Left lung (tissue), 10 donors: ENCODE results near the gene IL36RN. TPM values are rescaled to one million over a fixed set of nuclear protein-coding genes. Genes with fewer than 3 reads are reported as not detected.

Source experiments
- ATAC-seq: fragments of 200-7000 bp; cut with Tn5 transposase; one replicate; pipeline ENCODE4 v1.9.1; 2020; ENCODE audit warnings: moderate library complexity
- DNase-seq, 4 donors: peaks; one replicate each; pipeline ENCODE4 v3.0.0-alpha.2; 2013 to 2020
- H3K27ac ChIP-seq, 2 donors: fragments of 200-600 bp; sonication (generic) in 1 of 2; one replicate each; pipeline versions ENCODE4 v1.5.0 to v1.8.0; 2020 to 2021
- H3K27me3 ChIP-seq, 2 donors: fragments of 200-600 bp; sonication (generic) in 1 of 2; one replicate each; pipeline versions ENCODE4 v1.5.0 to v1.8.0; 2020 to 2021
- H3K36me3 ChIP-seq, 2 donors: fragments of 200-600 bp; sonication (generic) in 1 of 2; one replicate each; pipeline versions ENCODE4 v1.5.0 to v1.8.0; 2020 to 2021
- H3K4me1 ChIP-seq, 2 donors: fragments of 200-600 bp; one replicate each; pipeline ENCODE4 v1.8.0; 2021
- H3K4me3 ChIP-seq, 2 donors: fragments of 200-600 bp; sonication (generic) in 1 of 2; one replicate each; pipeline versions ENCODE4 v1.5.0 to v1.8.0; 2020 to 2021; ENCODE audit warnings: mild to moderate bottlenecking in 1 of 2
- H3K9me3 ChIP-seq, 2 donors: fragments of 200-600 bp; sonication (generic) in 1 of 2; one replicate each; pipeline versions ENCODE4 v1.5.0 to v1.8.0; 2020 to 2021
- intact Hi-C, 2 donors: fragments of 100-400 bp; cut with DNase I; formaldehyde crosslinking; loops; one replicate each; pipeline versions ENCODE4 v1.11.2 to v1.14.2; 2022
- polyA plus RNA-seq, 6 donors: library from polyadenylated mRNA; unstranded; fragments of 120-200 nt; gene quantifications; one replicate each; pipeline ENCODE4 v1.2.1, GENCODE V29; 2013; ENCODE audit not compliant: insufficient read length in 6 of 6
- total RNA-seq, 2 donors: library from RNA; stranded (reverse); fragmentation: NEBNext Ultra II Directional; extraction: Animal tissue kit (Norgen Biotek cat#: 25700); gene quantifications; one replicate each; pipeline ENCODE4 v1.2.1, GENCODE V29; 2021
- TF ChIP-seq, protein P1 (sequence below), 2 donors: fragments of 200-600 bp; sonication (generic) in 1 of 2; IDR thresholded peaks; one replicate each; pipeline versions ENCODE4 v1.5.0 to v1.8.0; 2021; ENCODE audit warnings: antibody characterized with exemption in 2 of 2
- donor health status: DM: no; HTN: yes; CAD: no.
- donor health status: DM: no; HTN: no; CAD: no.

Gene IL36RN
- total and polyA plus RNA-seq, 8 donors, result 0.04 to 0.14 (median 0.10) TPM; not detected in 5

DNA sequence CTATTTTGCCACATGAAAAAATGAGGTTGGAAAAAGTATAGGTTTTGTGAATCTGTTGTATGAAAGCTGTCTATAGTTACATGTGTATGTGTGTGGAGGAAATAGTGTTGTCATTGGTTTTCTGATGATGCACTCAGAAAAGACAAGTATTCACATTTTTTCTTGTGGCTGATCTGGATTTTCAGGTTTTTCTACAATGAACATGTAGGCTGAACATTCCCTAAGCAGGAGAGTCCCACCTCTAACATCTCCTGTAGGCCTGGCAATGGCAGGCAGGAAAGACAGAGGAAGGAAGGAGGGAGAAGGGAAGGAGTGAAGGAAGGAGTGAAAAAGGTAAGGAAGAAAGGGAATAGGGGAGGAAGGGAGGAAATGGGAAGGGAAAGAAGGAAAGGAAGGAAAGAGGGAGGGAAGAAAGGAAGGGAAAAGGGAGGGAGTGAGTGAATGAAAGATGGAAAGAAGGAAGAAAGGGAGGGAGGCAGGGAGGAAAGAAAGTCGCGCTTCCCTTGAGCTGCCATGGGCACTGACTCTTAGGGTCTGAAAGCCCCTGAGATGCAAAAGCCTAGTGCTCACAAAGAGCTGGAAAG lies 495 bp upstream of the IL36RN start:
- Histone ChIP-seq H3K27ac (no peak overlapping the region), H3K4me3 (no peak overlapping the region), H3K27me3 (peaks cover 0 to 7% of the 10 kb centered on the region in 2 donors), H3K9me3 (peaks cover 0 to 11% of the 10 kb centered on the region in 2 donors), H3K36me3 (no peaks in the 10 kb centered on the region), H3K4me1 (no peaks in the 10 kb centered on the region)
- no peak for DNase-seq
- intact Hi-C loops, result no loop called here
- no peak for ATAC-seq
- TF ChIP-seq, protein P1, sequence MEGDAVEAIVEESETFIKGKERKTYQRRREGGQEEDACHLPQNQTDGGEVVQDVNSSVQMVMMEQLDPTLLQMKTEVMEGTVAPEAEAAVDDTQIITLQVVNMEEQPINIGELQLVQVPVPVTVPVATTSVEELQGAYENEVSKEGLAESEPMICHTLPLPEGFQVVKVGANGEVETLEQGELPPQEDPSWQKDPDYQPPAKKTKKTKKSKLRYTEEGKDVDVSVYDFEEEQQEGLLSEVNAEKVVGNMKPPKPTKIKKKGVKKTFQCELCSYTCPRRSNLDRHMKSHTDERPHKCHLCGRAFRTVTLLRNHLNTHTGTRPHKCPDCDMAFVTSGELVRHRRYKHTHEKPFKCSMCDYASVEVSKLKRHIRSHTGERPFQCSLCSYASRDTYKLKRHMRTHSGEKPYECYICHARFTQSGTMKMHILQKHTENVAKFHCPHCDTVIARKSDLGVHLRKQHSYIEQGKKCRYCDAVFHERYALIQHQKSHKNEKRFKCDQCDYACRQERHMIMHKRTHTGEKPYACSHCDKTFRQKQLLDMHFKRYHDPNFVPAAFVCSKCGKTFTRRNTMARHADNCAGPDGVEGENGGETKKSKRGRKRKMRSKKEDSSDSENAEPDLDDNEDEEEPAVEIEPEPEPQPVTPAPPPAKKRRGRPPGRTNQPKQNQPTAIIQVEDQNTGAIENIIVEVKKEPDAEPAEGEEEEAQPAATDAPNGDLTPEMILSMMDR (IDR thresholded peaks at IDR 0.05), result no peak

DNA sequence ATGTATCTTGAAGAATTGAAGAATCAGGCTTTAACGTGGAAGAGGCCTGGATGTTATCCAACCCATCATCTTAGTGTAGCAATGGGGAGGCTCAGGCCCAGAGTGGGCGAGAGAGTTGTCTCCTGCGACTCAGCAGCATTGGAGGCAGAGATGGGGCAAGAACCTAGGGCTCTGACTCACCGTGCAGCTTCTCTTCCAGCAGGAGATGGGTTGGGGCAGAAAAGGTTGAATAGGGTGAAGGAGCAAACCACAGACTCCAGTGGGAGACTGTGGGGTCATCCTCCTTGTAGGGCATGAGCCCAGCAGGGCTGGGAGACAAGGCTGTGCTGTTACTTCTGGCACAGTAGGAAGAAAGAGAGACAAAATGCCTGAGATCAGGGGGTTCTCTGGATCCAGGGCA lies 1.4 kb downstream of the IL36RN start:
- TF ChIP-seq, protein P1 (IDR thresholded peaks at IDR 0.05), result no peak
- peaks cover 0 to 7% of the 10 kb centered on the region in 2 donors for H3K27me3 ChIP-seq
- H3K27ac ChIP-seq, result no peak overlapping the region
- no peak for ATAC-seq
- DNase-seq, result no peak
- H3K4me1 ChIP-seq, result no peaks in the 10 kb centered on the region
- no peaks in the 10 kb centered on the region for H3K36me3 ChIP-seq
- peaks cover 0 to 3% of the 10 kb centered on the region in 2 donors for H3K9me3 ChIP-seq
- intact Hi-C loops, result no loop called here
- H3K4me3 ChIP-seq, result no peak overlapping the region

DNA sequence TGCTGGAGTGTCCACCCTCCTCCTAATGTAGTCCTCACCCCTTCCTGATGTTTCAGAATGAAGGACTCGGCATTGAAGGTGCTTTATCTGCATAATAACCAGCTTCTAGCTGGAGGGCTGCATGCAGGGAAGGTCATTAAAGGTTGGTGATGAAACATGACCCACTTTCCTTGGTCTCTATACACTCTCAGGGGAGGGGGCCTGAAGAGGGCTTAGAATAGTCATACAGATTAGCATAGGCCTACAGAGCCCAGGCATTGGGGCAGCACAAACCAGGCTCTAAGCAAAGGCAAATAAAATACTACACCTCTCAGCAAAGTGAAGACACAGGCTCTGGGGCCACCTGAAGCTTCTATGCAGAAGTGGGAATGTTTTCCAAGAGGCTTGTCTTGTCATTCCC lies 1.8 kb downstream of the IL36RN start:
- ATAC-seq, result no peak
- no peaks in the 10 kb centered on the region for H3K9me3 ChIP-seq
- no peak for DNase-seq

GRCh38 chr2:113061241-113061640 lies 2.2 kb downstream of the IL36RN start:
- peaks cover 0 to 7% of the 10 kb centered on the region in 2 donors for H3K27me3 ChIP-seq
- no peaks in the 10 kb centered on the region for H3K4me1 ChIP-seq
- ATAC-seq (no peak), DNase-seq (no peak)
- TF ChIP-seq, protein P1 (IDR thresholded peaks at IDR 0.05), result no peak
- H3K4me3 ChIP-seq, result no peak overlapping the region
- intact Hi-C loops, result no loop called here
- H3K27ac ChIP-seq, result no peak overlapping the region
- H3K9me3 ChIP-seq, result no peaks in the 10 kb centered on the region
- H3K36me3 ChIP-seq, result no peaks in the 10 kb centered on the region

More for the DNA sequence above, 1.8 kb downstream of the IL36RN start:
- Histone ChIP-seq H3K4me3 (no peak overlapping the region), H3K4me1 (no peaks in the 10 kb centered on the region), H3K27me3 (peaks cover 0 to 7% of the 10 kb centered on the region in 2 donors), H3K27ac (no peak overlapping the region), H3K36me3 (no peaks in the 10 kb centered on the region)
- intact Hi-C loops, result no loop called here
- TF ChIP-seq, protein P1 (IDR thresholded peaks at IDR 0.05), result no peak

GRCh38 chr2:113061896-113062770 lies 3.1 kb downstream of the IL36RN start:
- H3K27me3 ChIP-seq, result peaks cover 0 to 7% of the 10 kb centered on the region in 2 donors
- no peak overlapping the region for H3K27ac ChIP-seq
- no peak overlapping the region for H3K4me3 ChIP-seq
- no peaks in the 10 kb centered on the region for H3K36me3 ChIP-seq
- intact Hi-C loops, result no loop called here
- no peaks in the 10 kb centered on the region for H3K4me1 ChIP-seq
- DNase-seq, result no peak
- no peak for ATAC-seq
- TF ChIP-seq, protein P1 (IDR thresholded peaks at IDR 0.05), result no peak
- no peaks in the 10 kb centered on the region for H3K9me3 ChIP-seq
